WTC11 (cell line): ENCODE measurements around the gene NEMP1. TPM values are rescaled to one million over a fixed set of nuclear protein-coding genes. Genes with fewer than 3 reads are reported as not detected.

Experiments
- ATAC-seq: fragments of 200-7000 bp; cut with Tn5 transposase; 2 replicates; pipeline ENCODE4 v1.10.0; 2021; ENCODE audit warnings: mild to moderate bottlenecking, moderate library complexity
- CTCF ChIA-PET: fragments of 300-600 bp; sonication (Branson Sonifier 250); formaldehyde crosslinking; loops from one replicate; lab custom pipeline; 2021; ENCODE audit warnings: antibody characterized with exemption; lab: Charles Lee
- POLR2A ChIA-PET: fragments of 350-600 bp; sonication (Branson Sonifier 250); formaldehyde crosslinking; loops from one replicate; lab custom pipeline; 2021; ENCODE audit warnings: antibody characterized with exemption; lab: Charles Lee
- DNase-seq: peaks from one replicate; pipeline ENCODE4 v3.0.0; 2021; ENCODE audit warnings: low spot score
- H3K27ac Mint-ChIP-seq: 2 replicates; pipeline ENCODE4 v1.8.0; 2021; ENCODE audit warnings: mixed read lengths
- H3K27me3 Mint-ChIP-seq: 2 replicates; pipeline ENCODE4 v1.8.0; 2021; ENCODE audit warnings: low read depth, mild to moderate bottlenecking, moderate library complexity, mixed read lengths
- H3K36me3 Mint-ChIP-seq: 2 replicates; pipeline ENCODE4 v1.8.0; 2021; ENCODE audit warnings: mixed read lengths
- H3K4me1 Mint-ChIP-seq: 2 replicates; pipeline ENCODE4 v1.8.0; 2022; ENCODE audit warnings: mixed read lengths
- H3K4me3 Mint-ChIP-seq: 2 replicates; pipeline ENCODE4 v1.8.0; 2021; ENCODE audit warnings: mild to moderate bottlenecking, moderate library complexity, mixed read lengths
- H3K9me3 Mint-ChIP-seq: 2 replicates; pipeline ENCODE4 v1.8.0; 2021; ENCODE audit warnings: mixed read lengths
- JUN ChIP-seq: sonication (generic); formaldehyde crosslinking; IDR thresholded peaks from 2 replicates; pipeline ENCODE4 v1.8.0; 2023; ENCODE audit warnings: mild to moderate bottlenecking, missing genetic modification reagents
- MXD4 ChIP-seq: fragments of 250-450 bp; sonication (Bioruptor Pico); IDR thresholded peaks from 2 replicates; pipeline ENCODE4 v1.8.0; 2021; ENCODE audit warnings: mild to moderate bottlenecking, moderate library complexity, borderline replicate concordance
- NFYB ChIP-seq: sonication (generic); formaldehyde crosslinking; conservative IDR thresholded peaks from 2 replicates; pipeline ENCODE4 v1.8.0; 2022; ENCODE audit warnings: low read depth, missing genetic modification reagents
- NR2C2 ChIP-seq: sonication (generic); formaldehyde crosslinking; IDR thresholded peaks from 2 replicates; pipeline ENCODE4 v1.8.0; 2022; ENCODE audit warnings: mild to moderate bottlenecking, missing genetic modification reagents
- SMAD3 ChIP-seq: sonication (generic); formaldehyde crosslinking; IDR thresholded peaks from 2 replicates; pipeline ENCODE4 v1.8.0; 2022; ENCODE audit warnings: missing genetic modification reagents, mild to moderate bottlenecking, borderline replicate concordance
- SOX15 ChIP-seq: fragments of 250-450 bp; sonication (Bioruptor Pico); IDR thresholded peaks from 2 replicates; pipeline ENCODE4 v1.9.0; 2021; ENCODE audit warnings: mild to moderate bottlenecking
- TCF7 ChIP-seq: sonication (generic); formaldehyde crosslinking; IDR thresholded peaks from 2 replicates; pipeline ENCODE4 v1.8.0; 2022; ENCODE audit warnings: mild to moderate bottlenecking, low read depth, missing genetic modification reagents, moderate library complexity
- TEAD4 ChIP-seq: sonication (generic); formaldehyde crosslinking; IDR thresholded peaks from 2 replicates; pipeline ENCODE4 v1.8.0; 2022; ENCODE audit warnings: mild to moderate bottlenecking, missing genetic modification reagents
- TP53 ChIP-seq: sonication (generic); formaldehyde crosslinking; IDR thresholded peaks from 2 replicates; pipeline ENCODE4 v1.8.1; 2023; ENCODE audit warnings: mild to moderate bottlenecking, missing genetic modification reagents
- ZBTB21 ChIP-seq: sonication (generic); formaldehyde crosslinking; IDR thresholded peaks from 2 replicates; pipeline ENCODE4 v1.8.1; 2023; ENCODE audit warnings: mild to moderate bottlenecking, missing genetic modification reagents, borderline replicate concordance
- total RNA-seq: library from RNA; stranded (reverse); gene quantifications from 3 replicates; pipeline ENCODE4 v1.2.3, GENCODE V29; 2021
- TF ChIP-seq, protein P1 (sequence below): sonication (generic); formaldehyde crosslinking; IDR thresholded peaks from 2 replicates; pipeline ENCODE4 v1.8.0; 2022; ENCODE audit warnings: mild to moderate bottlenecking, missing genetic modification reagents
- TF ChIP-seq, protein P2 (sequence below): sonication (generic); formaldehyde crosslinking; IDR thresholded peaks from 2 replicates; pipeline ENCODE4 v1.8.1; 2022; ENCODE audit warnings: mild to moderate bottlenecking, moderate library complexity, missing genetic modification reagents
- TF ChIP-seq, protein P3 (sequence below): fragments of 250-450 bp; sonication (Bioruptor Pico); IDR thresholded peaks from 2 replicates; pipeline ENCODE4 v1.8.0; 2021; ENCODE audit warnings: mild to moderate bottlenecking
- TF ChIP-seq, protein P4 (sequence below): fragments of 250-450 bp; sonication (Bioruptor Pico); IDR thresholded peaks from 2 replicates; pipeline ENCODE4 v1.9.0; 2021; ENCODE audit warnings: mild to moderate bottlenecking
- TF ChIP-seq, protein P5 (sequence below): sonication (generic); formaldehyde crosslinking; conservative IDR thresholded peaks from 2 replicates; pipeline ENCODE4 v1.8.1; 2023; ENCODE audit warnings: mild to moderate bottlenecking, low read depth, missing genetic modification reagents, moderate library complexity

NEMP1 gene
- total RNA-seq, 1 experiment from 2014 or later, result 41.9 TPM

DNA sequence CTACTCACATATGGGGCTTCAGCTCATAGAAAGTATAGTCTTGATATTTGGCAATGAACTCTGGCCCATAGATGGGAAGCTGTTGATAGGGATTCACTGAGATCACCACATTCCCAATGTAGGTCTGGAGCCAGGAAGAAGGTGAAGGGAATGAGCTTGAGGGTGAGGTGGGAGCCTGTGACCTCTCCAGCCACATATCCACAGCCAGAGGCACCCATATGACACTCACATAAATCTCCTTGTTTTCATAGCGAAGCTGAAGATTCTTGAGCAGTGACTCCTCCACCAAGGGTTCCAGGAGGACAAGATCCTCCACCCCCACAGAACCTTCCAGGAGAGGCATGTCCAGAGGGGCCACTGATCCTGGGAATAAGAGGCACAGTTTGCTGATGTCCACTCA, 30.6 kb downstream of the NEMP1 start:
- TF ChIP-seq ZBTB21, result no peak
- POLR2A ChIA-PET, result no interaction called here
- Mint-ChIP-seq H3K27ac (no peak overlapping the region), H3K9me3 (no peaks in the 10 kb centered on the region), H3K27me3 (peaks cover 7% of the 10 kb centered on the region; the same call in 1 of the 2 replicates), H3K4me1 (no peaks in the 10 kb centered on the region), H3K4me3 (no peak overlapping the region), H3K36me3 (no peaks in the 10 kb centered on the region)
- no peak for DNase-seq
- CTCF ChIA-PET, result interaction anchor here (0.6 to 2.5 kb wide), 7 partner anchors 17 to 214 kb away, joined by 3 to 7 read pairs (median 5); partner anchors contain the start of gene NEMP1
- ATAC-seq, result no peak

DNA sequence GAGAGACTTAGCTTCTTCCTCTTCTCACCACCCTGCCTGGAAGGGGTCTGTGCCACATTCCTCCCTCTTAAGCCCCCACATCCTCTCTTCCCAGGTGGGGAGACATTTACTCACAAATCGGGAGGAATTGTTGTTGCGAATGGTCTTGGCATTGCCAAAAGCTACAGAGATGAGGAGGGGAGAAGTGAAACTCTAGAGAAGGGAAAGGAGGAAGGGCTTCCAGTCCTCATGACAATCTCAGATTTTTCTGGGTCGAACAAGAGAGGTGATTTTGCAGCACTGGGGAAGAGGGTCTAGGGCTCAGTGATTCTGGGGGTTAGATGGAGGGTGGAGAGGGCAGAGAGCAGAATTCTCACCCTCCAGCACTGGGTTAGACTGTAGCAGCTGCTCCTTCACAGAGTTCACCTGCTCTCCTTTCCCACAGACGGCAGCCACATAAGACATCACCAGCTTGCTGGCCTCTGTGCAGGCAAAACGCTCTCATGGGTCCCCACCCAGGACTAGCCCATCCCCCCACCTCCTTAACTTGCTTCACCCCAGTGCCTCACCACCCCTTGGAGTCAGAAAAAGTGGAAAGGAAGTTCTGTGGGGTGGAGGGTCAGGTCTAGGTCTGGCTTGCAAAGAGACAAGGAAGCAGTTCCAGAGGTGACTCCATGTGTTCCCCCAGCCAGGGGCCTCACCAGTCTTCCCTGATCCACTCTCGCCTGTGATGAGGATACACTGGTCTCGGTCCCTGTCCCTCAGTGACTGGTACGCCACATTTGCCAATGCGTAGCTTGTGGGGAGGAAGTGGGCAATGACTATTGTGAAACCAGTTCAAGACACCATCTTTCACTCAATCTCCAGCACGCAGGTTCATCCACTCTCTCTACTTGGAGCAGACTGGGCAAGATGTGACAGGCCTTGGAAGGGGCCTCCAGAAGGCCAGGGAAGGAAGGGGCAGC, 31.4 kb downstream of the NEMP1 start:
- ATAC-seq (no peak), DNase-seq (no peak)
- no peaks in the 10 kb centered on the region for H3K4me1 Mint-ChIP-seq
- H3K4me3 Mint-ChIP-seq, result no peak overlapping the region
- H3K9me3 Mint-ChIP-seq, result no peaks in the 10 kb centered on the region
- TF ChIP-seq, protein P1, sequence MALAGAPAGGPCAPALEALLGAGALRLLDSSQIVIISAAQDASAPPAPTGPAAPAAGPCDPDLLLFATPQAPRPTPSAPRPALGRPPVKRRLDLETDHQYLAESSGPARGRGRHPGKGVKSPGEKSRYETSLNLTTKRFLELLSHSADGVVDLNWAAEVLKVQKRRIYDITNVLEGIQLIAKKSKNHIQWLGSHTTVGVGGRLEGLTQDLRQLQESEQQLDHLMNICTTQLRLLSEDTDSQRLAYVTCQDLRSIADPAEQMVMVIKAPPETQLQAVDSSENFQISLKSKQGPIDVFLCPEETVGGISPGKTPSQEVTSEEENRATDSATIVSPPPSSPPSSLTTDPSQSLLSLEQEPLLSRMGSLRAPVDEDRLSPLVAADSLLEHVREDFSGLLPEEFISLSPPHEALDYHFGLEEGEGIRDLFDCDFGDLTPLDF, result no peak
- TF ChIP-seq JUN (CRISPR knock-in tag), result no peak
- TF ChIP-seq MXD4, result no peak
- TF ChIP-seq, protein P2, sequence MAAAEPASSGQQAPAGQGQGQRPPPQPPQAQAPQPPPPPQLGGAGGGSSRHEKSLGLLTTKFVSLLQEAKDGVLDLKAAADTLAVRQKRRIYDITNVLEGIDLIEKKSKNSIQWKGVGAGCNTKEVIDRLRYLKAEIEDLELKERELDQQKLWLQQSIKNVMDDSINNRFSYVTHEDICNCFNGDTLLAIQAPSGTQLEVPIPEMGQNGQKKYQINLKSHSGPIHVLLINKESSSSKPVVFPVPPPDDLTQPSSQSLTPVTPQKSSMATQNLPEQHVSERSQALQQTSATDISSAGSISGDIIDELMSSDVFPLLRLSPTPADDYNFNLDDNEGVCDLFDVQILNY (CRISPR knock-in tag), result no peak
- TF ChIP-seq TP53 (CRISPR knock-in tag), result no peak
- no peak for TF ChIP-seq TCF7 (CRISPR knock-in tag)
- TF ChIP-seq NFYB (CRISPR knock-in tag), result no peak
- TF ChIP-seq SOX15, result no peak
- TF ChIP-seq, protein P3, sequence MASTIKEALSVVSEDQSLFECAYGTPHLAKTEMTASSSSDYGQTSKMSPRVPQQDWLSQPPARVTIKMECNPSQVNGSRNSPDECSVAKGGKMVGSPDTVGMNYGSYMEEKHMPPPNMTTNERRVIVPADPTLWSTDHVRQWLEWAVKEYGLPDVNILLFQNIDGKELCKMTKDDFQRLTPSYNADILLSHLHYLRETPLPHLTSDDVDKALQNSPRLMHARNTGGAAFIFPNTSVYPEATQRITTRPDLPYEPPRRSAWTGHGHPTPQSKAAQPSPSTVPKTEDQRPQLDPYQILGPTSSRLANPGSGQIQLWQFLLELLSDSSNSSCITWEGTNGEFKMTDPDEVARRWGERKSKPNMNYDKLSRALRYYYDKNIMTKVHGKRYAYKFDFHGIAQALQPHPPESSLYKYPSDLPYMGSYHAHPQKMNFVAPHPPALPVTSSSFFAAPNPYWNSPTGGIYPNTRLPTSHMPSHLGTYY (CRISPR knock-in tag), result no peak
- CTCF ChIA-PET, result interaction anchor here (0.9 to 2.5 kb wide), 7 partner anchors 16 to 77 kb away, joined by 3 to 7 read pairs (median 5); partner anchors contain the start of gene NEMP1
- no peak overlapping the region for H3K27ac Mint-ChIP-seq
- no peaks in the 10 kb centered on the region for H3K36me3 Mint-ChIP-seq
- POLR2A ChIA-PET, result no interaction called here
- H3K27me3 Mint-ChIP-seq, result peaks cover 7% of the 10 kb centered on the region; the same call in 1 of the 2 replicates

DNA sequence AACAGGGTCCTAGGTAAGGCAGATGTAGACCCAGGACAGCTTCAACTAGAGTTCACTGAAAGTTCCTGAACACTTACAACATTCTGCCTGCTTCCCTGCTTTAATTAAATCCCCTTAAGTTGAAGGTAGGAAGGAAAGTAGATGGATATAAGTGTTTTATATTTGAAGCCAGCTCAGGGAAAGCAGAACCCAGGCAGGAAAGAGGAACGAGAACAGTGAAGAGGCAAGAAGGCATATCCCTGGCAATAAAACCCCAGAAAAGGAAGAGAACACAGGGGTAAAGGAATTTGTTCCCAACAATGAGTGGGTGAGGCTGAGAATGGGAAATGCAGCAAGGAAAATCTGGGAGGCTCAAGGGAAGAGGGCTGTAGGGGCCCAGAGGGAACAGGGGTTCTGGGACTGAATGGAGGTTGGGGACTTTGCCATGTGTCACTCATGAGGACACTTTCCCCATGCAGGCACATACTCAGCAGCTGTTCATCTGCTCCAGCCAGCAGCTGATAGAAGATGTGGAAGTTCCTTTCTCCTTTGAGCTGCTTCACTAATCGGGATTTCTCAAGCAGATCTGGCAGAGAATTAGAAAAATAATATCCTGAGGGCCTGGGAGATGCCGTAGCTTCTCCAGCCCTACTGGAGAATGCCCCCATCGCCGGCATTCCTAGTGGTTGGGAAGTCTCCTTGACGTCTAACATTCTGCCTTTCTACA, 32.4 kb downstream of the NEMP1 start:
- no peak overlapping the region for H3K27ac Mint-ChIP-seq
- H3K4me1 Mint-ChIP-seq, result no peaks in the 10 kb centered on the region
- no peak overlapping the region for H3K4me3 Mint-ChIP-seq
- POLR2A ChIA-PET, result no interaction called here
- peaks cover 10% of the 10 kb centered on the region; the same call in 1 of the 2 replicates for H3K27me3 Mint-ChIP-seq
- no peak for ATAC-seq
- DNase-seq, result no peak
- H3K9me3 Mint-ChIP-seq, result no peaks in the 10 kb centered on the region
- CTCF ChIA-PET, result interaction anchor here (0.9 to 2.5 kb wide), 5 partner anchors 15 to 78 kb away, joined by 3 to 7 read pairs (median 4); partner anchors contain the start of gene NEMP1
- H3K36me3 Mint-ChIP-seq, result no peaks in the 10 kb centered on the region
- no peak for TF ChIP-seq MXD4
- TF ChIP-seq NR2C2 (CRISPR knock-in tag), result no peak
- no peak for TF ChIP-seq SMAD3 (CRISPR knock-in tag)
- TF ChIP-seq, protein P4, sequence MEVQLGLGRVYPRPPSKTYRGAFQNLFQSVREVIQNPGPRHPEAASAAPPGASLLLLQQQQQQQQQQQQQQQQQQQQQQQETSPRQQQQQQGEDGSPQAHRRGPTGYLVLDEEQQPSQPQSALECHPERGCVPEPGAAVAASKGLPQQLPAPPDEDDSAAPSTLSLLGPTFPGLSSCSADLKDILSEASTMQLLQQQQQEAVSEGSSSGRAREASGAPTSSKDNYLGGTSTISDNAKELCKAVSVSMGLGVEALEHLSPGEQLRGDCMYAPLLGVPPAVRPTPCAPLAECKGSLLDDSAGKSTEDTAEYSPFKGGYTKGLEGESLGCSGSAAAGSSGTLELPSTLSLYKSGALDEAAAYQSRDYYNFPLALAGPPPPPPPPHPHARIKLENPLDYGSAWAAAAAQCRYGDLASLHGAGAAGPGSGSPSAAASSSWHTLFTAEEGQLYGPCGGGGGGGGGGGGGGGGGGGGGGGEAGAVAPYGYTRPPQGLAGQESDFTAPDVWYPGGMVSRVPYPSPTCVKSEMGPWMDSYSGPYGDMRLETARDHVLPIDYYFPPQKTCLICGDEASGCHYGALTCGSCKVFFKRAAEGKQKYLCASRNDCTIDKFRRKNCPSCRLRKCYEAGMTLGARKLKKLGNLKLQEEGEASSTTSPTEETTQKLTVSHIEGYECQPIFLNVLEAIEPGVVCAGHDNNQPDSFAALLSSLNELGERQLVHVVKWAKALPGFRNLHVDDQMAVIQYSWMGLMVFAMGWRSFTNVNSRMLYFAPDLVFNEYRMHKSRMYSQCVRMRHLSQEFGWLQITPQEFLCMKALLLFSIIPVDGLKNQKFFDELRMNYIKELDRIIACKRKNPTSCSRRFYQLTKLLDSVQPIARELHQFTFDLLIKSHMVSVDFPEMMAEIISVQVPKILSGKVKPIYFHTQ (CRISPR knock-in tag), result no peak
- TF ChIP-seq TEAD4 (CRISPR knock-in tag), result no peak
- TF ChIP-seq, protein P5, sequence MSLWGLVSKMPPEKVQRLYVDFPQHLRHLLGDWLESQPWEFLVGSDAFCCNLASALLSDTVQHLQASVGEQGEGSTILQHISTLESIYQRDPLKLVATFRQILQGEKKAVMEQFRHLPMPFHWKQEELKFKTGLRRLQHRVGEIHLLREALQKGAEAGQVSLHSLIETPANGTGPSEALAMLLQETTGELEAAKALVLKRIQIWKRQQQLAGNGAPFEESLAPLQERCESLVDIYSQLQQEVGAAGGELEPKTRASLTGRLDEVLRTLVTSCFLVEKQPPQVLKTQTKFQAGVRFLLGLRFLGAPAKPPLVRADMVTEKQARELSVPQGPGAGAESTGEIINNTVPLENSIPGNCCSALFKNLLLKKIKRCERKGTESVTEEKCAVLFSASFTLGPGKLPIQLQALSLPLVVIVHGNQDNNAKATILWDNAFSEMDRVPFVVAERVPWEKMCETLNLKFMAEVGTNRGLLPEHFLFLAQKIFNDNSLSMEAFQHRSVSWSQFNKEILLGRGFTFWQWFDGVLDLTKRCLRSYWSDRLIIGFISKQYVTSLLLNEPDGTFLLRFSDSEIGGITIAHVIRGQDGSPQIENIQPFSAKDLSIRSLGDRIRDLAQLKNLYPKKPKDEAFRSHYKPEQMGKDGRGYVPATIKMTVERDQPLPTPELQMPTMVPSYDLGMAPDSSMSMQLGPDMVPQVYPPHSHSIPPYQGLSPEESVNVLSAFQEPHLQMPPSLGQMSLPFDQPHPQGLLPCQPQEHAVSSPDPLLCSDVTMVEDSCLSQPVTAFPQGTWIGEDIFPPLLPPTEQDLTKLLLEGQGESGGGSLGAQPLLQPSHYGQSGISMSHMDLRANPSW (CRISPR knock-in tag), result no peak
